Nephron (organoid): Measurements from ENCODE around the gene KDF1.

ENCODE experiments used
- H3K27ac Mint-ChIP-seq, 3 experiments: 2 replicates each; pipeline ENCODE4 v1.8.0; 2020; ENCODE audit warnings: mixed read lengths in 3 of 3, mild to moderate bottlenecking in 2 of 3, moderate library complexity in 1 of 3
- H3K27me3 Mint-ChIP-seq: 2 replicates; pipeline ENCODE4 v1.8.0; 2021; ENCODE audit warnings: low read depth, mild to moderate bottlenecking, moderate library complexity, mixed read lengths
- H3K36me3 Mint-ChIP-seq: 2 replicates; pipeline ENCODE4 v1.8.0; 2020; ENCODE audit warnings: low read depth, mixed read lengths
- H3K4me1 Mint-ChIP-seq: 2 replicates; pipeline ENCODE4 v1.8.0; 2020; ENCODE audit warnings: mixed read lengths
- H3K4me3 Mint-ChIP-seq, 3 experiments: 2 replicates each; pipeline ENCODE4 v1.8.0; 2020; ENCODE audit warnings: mild to moderate bottlenecking in 3 of 3, mixed read lengths in 3 of 3, moderate library complexity in 2 of 3
- H3K9me3 Mint-ChIP-seq: 2 replicates; pipeline ENCODE4 v1.8.0; 2020; ENCODE audit warnings: mixed read lengths
- CTCF ChIP-seq, 3 experiments: fragments of 200-600 bp; sonication (generic); IDR thresholded peaks; one replicate each; pipeline ENCODE4 v1.5.0; 2021; ENCODE audit warnings: antibody characterized with exemption in 3 of 3; ENCODE audit not compliant: unreplicated experiment in 3 of 3

The KDF1 gene

GRCh38 chr1:26912147-26912490 is 48.1 kb downstream of the KDF1 start:
- H3K27me3 Mint-ChIP-seq: peaks cover 10% of the 10 kb centered on the region
- H3K9me3 Mint-ChIP-seq: no peaks in the 10 kb centered on the region
- TF ChIP-seq CTCF (IDR thresholded peaks at IDR 0.05; ENCODE audit: unreplicated experiment in 3 of 3): no peak
- no peaks in the 10 kb centered on the region for H3K36me3 Mint-ChIP-seq
- H3K27ac Mint-ChIP-seq: no peak overlapping the region
- peaks cover 4% of the 10 kb centered on the region for H3K4me1 Mint-ChIP-seq
- H3K4me3 Mint-ChIP-seq: no peak overlapping the region

DNA sequence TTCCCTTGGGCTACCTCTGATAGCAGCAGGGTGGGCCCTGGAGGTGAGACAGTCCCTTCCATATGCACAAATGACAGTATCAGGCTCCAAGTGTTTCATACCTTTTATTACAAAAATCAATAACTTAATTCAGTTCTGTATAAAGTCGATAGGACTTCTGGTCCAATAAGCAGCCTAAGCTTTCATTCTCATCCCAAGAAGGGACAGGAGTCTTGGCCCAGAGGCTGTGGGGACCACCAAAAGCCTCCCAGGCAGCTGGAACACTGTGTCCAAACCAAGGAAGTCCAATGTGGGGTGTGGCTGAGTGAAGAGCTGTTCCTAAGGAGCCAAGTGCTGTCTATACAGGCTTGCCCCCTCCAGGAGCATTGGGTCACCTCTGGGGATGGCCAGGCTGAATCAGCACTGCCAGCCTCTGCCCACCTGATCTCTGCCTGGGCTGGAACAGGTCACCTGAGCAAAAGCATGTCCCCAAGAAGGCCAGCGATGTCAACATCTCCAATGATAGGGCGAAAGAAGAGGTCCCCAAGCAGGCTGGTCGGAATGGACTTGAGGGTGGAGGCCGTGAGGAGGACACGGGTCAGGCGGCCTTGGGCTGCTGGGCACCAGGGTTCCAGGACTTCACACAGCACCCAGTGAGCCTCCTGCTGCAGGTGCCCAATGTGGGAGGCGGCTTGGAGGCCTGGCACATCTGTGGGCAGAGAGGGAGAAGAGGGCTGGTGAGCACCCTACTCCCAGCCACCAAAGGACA is 48.7 kb downstream of the KDF1 start:
- H3K4me1 Mint-ChIP-seq: peaks cover 4% of the 10 kb centered on the region
- no peaks in the 10 kb centered on the region for H3K9me3 Mint-ChIP-seq
- peaks cover 10% of the 10 kb centered on the region for H3K27me3 Mint-ChIP-seq
- no peak overlapping the region for H3K4me3 Mint-ChIP-seq
- H3K27ac Mint-ChIP-seq: no peak overlapping the region
- TF ChIP-seq CTCF (IDR thresholded peaks at IDR 0.05; ENCODE audit: unreplicated experiment in 3 of 3): no peak
- H3K36me3 Mint-ChIP-seq: no peaks in the 10 kb centered on the region

DNA sequence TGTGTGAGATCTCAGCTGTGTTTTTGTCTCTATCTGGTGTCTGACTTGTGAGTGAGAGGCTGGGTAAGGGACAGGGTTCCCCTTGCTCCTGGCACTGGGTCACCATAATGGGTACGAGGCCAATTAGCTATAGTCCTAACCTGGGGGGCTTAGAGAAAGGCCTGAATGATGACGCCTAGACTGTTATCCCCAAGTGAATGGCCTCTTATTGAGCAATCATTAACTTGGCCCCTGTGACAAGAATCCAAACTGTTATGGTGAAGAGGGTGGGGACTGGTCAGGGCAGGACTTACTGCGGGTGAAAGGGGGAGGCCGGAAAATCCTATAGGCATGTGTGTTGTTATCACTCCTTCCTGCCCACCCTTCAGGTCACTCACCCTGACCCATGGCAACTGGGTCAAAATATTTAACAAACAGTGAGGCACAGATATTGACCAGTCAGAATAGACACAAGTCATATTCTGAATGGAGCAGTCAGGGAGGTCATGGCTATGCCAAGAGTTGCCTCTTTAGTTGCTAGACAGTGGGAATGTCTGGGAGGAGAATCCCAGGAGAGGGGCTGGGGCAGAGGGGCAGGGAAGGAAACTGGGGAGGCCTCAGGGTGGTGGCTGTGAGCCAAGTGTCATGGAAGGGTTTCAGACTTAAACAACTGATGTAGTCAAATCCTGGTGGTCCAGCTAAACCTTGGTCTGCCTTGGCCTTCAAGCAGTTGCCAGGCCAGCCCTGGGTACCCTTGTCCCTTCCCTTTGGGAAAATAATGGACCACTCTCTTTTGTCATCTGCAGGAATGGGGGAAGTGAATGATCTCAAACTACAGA is 49.7 kb downstream of the KDF1 start:
- peaks cover 4% of the 10 kb centered on the region for H3K4me1 Mint-ChIP-seq
- no peak overlapping the region for H3K4me3 Mint-ChIP-seq
- no peaks in the 10 kb centered on the region for H3K36me3 Mint-ChIP-seq
- no peak for TF ChIP-seq CTCF (IDR thresholded peaks at IDR 0.05; ENCODE audit: unreplicated experiment in 3 of 3)
- peaks cover 10% of the 10 kb centered on the region for H3K27me3 Mint-ChIP-seq
- no peaks in the 10 kb centered on the region for H3K9me3 Mint-ChIP-seq
- peak overlapping the region in 2 of 3 experiments; percentile 14 to 47 for H3K27ac Mint-ChIP-seq

DNA sequence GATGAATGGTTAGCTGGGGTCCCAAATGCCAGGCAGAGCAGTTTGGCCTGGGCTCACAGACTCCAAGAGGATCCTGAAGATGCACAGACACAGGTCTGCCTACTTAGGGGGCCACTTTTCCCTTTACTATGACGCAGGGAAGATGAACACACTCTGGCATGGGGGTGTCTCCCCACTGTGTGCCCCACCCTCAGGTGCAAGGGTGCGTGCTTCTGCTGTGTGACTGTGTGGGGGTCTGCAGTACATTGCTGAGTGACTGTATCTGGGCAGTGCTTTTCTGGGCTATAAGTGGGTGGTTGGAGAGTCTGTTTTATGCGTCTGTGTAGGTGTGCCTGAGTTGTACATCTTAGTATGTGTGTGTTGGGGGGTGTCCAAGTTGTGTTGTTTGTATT is 50.3 kb downstream of the KDF1 start:
- no peaks in the 10 kb centered on the region for H3K36me3 Mint-ChIP-seq
- H3K4me3 Mint-ChIP-seq: no peak overlapping the region
- H3K27me3 Mint-ChIP-seq: peaks cover 13% of the 10 kb centered on the region
- H3K27ac Mint-ChIP-seq: peak overlapping the region in 2 of 3 experiments; percentile 14 to 47
- no peaks in the 10 kb centered on the region for H3K9me3 Mint-ChIP-seq
- H3K4me1 Mint-ChIP-seq: peaks cover 4% of the 10 kb centered on the region
- TF ChIP-seq CTCF (IDR thresholded peaks at IDR 0.05; ENCODE audit: unreplicated experiment in 3 of 3): no peak

- no peak overlapping the region for H3K27ac Mint-ChIP-seq
- TF ChIP-seq CTCF (IDR thresholded peaks at IDR 0.05; ENCODE audit: unreplicated experiment in 3 of 3): no peak
- peaks cover 13% of the 10 kb centered on the region for H3K27me3 Mint-ChIP-seq
- peaks cover 4% of the 10 kb centered on the region for H3K4me1 Mint-ChIP-seq
- no peaks in the 10 kb centered on the region for H3K36me3 Mint-ChIP-seq
- no peaks in the 10 kb centered on the region for H3K9me3 Mint-ChIP-seq
- H3K4me3 Mint-ChIP-seq: no peak overlapping the region
Observed at GRCh38 chr1:26907071-26907917, 53.0 kb downstream of the KDF1 start.
